ENCODE results near the gene PC. TPM values are rescaled to one million over a fixed set of nuclear protein-coding genes. Genes with fewer than 3 reads are reported as not detected.
"Not testable (repeated sequence)": the region's sequence is repeated elsewhere in the genome, so short reads cannot be mapped to it uniquely, and the experiment has no call there.

PC gene
- total RNA-seq, 1 donor from 2014 or later = 4.7 TPM

DNA sequence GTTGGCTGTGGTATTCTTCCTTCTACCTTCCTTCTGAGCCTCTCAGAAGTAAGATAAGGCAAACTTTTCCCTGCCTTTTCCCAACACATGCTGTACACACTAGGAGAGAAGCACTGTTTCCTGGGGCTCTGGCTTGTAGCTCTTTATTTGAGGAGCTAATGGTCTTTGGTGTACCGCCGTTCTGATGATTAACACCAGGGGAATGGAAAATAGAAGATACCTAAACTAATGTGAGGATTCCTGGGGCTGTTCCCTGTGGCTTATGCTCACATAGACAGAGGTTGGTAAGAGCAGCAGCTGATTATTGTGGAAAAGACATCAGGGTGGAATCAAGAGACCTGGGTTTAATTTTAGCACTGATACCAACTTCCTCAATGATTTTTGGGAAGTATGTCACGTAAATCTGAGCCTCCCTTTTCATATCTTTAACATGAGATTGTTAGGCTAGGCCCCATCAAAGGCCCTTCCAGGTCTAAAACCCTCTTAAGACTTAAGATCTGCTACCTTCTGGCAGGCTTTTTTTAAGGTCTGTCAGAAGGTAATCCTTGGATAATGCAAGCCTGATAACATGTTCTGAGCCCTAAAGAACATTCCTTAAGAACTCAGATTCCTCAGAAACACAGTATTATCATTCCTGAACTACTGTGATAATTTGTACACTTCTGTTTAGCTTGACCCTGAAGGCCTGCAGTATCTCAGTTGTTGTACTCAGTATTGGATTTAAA lies 139.8 kb downstream of the PC start:
- no peak for DNase-seq (ENCODE audit: low read depth)
- no peak overlapping the region for H3K4me3 ChIP-seq (ENCODE audit: low read depth, low read length)
- TF ChIP-seq, protein P1, sequence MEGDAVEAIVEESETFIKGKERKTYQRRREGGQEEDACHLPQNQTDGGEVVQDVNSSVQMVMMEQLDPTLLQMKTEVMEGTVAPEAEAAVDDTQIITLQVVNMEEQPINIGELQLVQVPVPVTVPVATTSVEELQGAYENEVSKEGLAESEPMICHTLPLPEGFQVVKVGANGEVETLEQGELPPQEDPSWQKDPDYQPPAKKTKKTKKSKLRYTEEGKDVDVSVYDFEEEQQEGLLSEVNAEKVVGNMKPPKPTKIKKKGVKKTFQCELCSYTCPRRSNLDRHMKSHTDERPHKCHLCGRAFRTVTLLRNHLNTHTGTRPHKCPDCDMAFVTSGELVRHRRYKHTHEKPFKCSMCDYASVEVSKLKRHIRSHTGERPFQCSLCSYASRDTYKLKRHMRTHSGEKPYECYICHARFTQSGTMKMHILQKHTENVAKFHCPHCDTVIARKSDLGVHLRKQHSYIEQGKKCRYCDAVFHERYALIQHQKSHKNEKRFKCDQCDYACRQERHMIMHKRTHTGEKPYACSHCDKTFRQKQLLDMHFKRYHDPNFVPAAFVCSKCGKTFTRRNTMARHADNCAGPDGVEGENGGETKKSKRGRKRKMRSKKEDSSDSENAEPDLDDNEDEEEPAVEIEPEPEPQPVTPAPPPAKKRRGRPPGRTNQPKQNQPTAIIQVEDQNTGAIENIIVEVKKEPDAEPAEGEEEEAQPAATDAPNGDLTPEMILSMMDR (conservative IDR thresholded peaks at IDR 0.05; ENCODE audit: low read depth, low read length) = no peak

DNA sequence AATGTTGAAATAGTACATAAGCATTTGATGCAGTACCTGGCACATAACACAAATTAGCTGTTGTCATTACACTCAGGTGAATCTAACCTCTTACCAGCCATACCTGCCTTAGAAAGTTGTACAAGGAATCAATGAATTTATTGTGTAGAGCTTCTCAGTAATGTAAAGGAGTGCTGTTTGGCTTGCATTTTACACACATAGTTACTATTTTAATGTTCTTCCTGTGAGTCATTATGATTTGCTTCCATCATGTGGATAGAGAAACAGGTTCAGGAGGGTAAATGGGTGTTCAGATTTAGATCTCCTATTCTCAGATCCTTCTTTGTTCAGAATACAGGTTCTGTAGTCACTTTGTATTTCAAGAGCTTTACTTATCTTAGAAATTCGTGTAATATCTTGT lies 142.5 kb downstream of the PC start:
- no peak overlapping the region for H3K4me3 ChIP-seq (ENCODE audit: low read depth, low read length)
- DNase-seq (ENCODE audit: low read depth) = no peak
- TF ChIP-seq, protein P1 (conservative IDR thresholded peaks at IDR 0.05; ENCODE audit: low read depth, low read length) = no peak

DNA sequence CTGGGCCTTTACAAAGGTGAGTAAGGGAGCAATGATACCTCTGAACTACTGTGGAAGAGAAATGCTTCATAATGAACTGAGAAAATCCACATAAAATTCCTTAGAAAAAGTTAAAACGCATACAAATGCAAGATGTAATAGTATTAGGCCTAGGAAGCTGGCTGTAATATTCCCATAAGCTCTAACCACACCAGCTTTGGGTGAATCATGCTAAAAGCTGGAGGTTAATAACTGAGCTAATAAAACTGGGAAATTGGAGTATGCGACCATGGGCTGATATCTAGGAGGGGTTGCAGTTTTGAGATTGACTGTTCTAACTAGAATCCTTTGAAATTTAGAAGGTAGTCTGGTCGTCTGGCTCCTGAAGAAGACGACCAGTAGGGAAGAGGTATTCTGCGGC lies 143.5 kb downstream of the PC start:
- TF ChIP-seq, protein P1 (conservative IDR thresholded peaks at IDR 0.05; ENCODE audit: low read depth, low read length) = no peak
- DNase-seq (ENCODE audit: low read depth) = no peak
- no peak overlapping the region for H3K4me3 ChIP-seq (ENCODE audit: low read depth, low read length)

DNA sequence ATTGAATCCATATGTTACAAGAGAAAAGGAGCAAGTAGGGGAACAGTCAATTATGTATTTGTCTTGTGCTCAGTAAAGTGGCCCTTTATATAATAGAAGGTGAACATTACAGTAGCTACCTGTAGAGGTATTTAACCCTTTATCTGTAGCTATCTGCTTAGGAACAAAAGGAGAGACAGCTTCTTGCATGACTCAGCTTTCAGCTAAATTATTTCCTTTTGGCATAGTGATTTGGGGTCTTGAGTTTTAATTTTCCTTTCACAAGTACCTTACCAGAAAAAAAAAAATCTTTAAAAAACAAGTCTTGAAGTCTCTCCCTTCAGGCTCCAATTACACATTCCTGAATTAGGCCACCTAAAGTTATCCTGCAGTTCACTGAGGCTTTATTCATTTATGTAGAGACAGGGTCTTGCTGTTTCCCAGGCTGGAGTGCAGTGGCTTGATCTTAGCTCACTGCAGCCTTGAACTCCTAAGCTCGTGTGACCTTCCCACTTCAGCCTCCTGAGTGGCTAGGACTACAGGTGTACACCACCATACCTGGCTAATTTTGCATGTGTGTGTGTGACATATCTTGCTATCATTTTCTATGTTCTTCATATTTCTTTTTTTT lies 147.5 kb downstream of the PC start:
- DNase-seq (ENCODE audit: low read depth) = no peak
- H3K4me3 ChIP-seq (ENCODE audit: low read depth, low read length) = no peak overlapping the region
- TF ChIP-seq, protein P1 (conservative IDR thresholded peaks at IDR 0.05; ENCODE audit: low read depth, low read length) = no peak

DNA sequence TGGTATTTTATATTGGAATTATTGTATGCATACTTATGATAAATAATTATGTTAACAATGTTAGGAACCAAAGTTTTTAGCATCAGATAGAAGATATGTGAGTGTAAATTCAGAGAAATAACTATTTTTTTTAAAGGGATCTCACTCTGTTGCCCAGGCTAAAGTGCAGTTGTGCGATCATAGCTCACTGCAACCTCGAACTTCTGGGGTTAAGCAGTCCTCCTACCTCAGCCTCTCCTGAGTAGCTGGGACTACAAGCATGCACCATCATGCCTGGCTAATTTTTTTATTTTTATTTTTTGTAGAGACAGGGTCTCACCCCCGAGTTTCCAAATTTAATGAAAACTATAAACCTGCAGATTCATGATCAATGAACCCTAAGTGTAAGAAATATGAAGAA lies 148.6 kb downstream of the PC start:
- no peak for DNase-seq (ENCODE audit: low read depth)
- TF ChIP-seq, protein P1 (conservative IDR thresholded peaks at IDR 0.05; ENCODE audit: low read depth, low read length) = no peak

DNA sequence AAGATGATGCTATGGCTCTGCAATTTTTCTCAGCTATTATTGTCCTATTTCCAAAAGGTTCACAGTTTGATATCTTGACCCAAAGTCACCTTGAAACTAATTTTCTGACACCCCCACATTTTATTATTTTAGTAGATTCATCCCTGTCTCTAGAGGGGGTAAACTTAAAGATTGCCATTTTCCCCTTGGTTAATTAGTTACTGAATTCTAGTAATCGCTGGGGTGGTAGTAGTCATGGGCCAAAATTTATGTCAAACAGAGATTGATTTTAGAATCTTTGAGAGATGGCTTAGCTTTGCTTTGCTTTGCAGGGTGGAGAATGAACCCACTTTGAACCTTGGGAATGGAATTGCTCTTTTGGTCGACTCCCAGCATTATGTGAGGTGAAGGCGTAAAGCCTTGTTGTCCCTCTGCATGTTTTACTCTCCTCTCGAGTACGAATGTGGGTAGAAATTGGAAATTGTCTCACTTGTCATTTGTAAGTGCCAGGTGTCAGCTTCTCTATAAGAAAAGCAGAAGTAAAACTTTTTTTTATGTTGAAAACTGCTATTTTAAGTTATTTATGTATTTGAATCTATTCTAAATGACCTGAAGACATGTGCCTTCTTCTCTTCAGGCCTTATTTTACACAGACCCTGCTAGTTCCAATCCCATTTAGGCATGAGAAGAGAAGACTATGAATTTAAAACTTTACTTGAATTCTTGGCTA lies 157.3 kb downstream of the PC start:
- no peak overlapping the region for H3K4me3 ChIP-seq (ENCODE audit: low read depth, low read length)
- DNase-seq (ENCODE audit: low read depth) = no peak
- TF ChIP-seq, protein P1 (conservative IDR thresholded peaks at IDR 0.05; ENCODE audit: low read depth, low read length) = no peak

More for the DNA sequence above, 148.6 kb downstream of the PC start:
- no peak overlapping the region for H3K4me3 ChIP-seq (ENCODE audit: low read depth, low read length)

DNA sequence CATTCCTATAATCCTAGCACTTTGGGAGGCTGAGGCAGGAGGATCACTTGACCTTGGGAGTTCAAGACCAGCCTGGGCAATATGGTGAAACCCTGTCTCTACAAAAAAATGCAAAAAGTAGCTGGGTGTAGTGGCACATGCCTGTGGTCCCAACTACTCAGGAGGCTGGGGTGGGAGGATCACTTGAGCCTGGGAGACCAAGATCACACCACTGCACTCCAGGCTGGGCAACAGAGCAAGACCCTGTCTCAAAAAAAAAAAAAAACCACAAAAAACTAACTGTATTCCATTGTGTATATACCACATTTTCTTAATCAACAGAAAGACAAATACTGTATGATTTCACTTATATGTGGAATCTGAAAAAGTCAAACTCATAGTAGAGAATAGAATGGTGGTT lies 158.4 kb downstream of the PC start:
- not testable (repeated sequence) for DNase-seq (ENCODE audit: low read depth); H3K4me3 ChIP-seq (ENCODE audit: low read depth, low read length)

All from epithelial cell of proximal tubule (primary cell).